H1 (cell line): ENCODE data around the gene AZI2. TPM values are rescaled to one million over a fixed set of nuclear protein-coding genes. Genes with fewer than 3 reads are reported as not detected.

ENCODE experiments used
- CHD7 ChIP-seq: fragments of 300-600 bp; sonication (generic); IDR thresholded peaks from 2 replicates; pipeline ENCODE4 v1.7.1; 2012; ENCODE audit warnings: low read length, moderate library complexity, mild to moderate bottlenecking, inconsistent platforms; ENCODE audit not compliant: insufficient replicate concordance
- CTCF ChIP-seq, 3 experiments: IDR thresholded peaks; 1 replicate in 2 of 3; 2 replicates in 1 of 3; pipeline versions ENCODE4 v1.5.1 to v1.6.1; 2011; ENCODE audit warnings: low read length in 3 of 3, mild to moderate bottlenecking in 3 of 3, inconsistent platforms in 2 of 3, low read depth in 1 of 3, moderate library complexity in 1 of 3; ENCODE audit not compliant: insufficient read depth in 1 of 3; ENCODE audit errors: control extremely low read depth in 1 of 3
- EP300 ChIP-seq, 2 experiments: IDR thresholded peaks; 1 replicate in 1 of 2; 2 replicates in 1 of 2; pipeline ENCODE4 v1.6.1; 2011 to 2012; ENCODE audit warnings: low read depth in 2 of 2, low read length in 2 of 2, mild to moderate bottlenecking in 2 of 2, borderline replicate concordance in 1 of 2, inconsistent platforms in 1 of 2, moderate library complexity in 1 of 2
- MAFK ChIP-seq: IDR thresholded peaks from 2 replicates; pipeline ENCODE4 v1.6.1; 2012; ENCODE audit warnings: low read depth, mild to moderate bottlenecking, improper control_type of control experiment, low read length
- SAP30 ChIP-seq: fragments of 300-600 bp; sonication (generic); IDR thresholded peaks from 2 replicates; pipeline ENCODE4 v1.7.1; 2012; ENCODE audit warnings: low read length, moderate library complexity, mild to moderate bottlenecking, inconsistent platforms; ENCODE audit not compliant: insufficient read depth, insufficient replicate concordance
- SIX5 ChIP-seq: IDR thresholded peaks from 2 replicates; pipeline ENCODE4 v1.6.1; 2011; ENCODE audit warnings: mild to moderate bottlenecking, low read depth, low read length
- SP4 ChIP-seq: IDR thresholded peaks from 2 replicates; pipeline ENCODE4 v1.6.1; 2012; ENCODE audit warnings: low read length, inconsistent platforms
- TAF7 ChIP-seq: optimal IDR thresholded peaks from 2 replicates; pipeline ENCODE3; 2011; ENCODE audit warnings: low read depth, mild to moderate bottlenecking, inconsistent platforms, low read length, moderate library complexity, borderline replicate concordance
- polyA plus RNA-seq, 7 experiments: library from polyadenylated mRNA; depleted of rRNA in 3 of 7; stranded (reverse) in 5 of 7; unstranded in 2 of 7; fragments of >200 nt in 5 of 7; fragments of 200-250 nt in 2 of 7; gene quantifications; 1 replicate in 5 of 7; 2 replicates in 1 of 7; 4 replicates in 1 of 7; pipeline versions ENCODE4 v1.2.1 to v1.2.3, GENCODE V29; 2011 to 2013; ENCODE audit warnings: missing spikeins in 2 of 7, mixed read lengths in 2 of 7
- total RNA-seq: library from RNA; stranded (reverse); fragmentation: NEBNext Ultra II Directional; extraction: Animal tissue kit (Norgen Biotek cat#: 25700); gene quantifications from 2 replicates; pipeline ENCODE4 v1.2.1, GENCODE V29; 2021

AZI2 gene
- total and polyA plus RNA-seq, 2 of the 8 experiments (the other 6 are each of a cell fraction or from before 2014, with no cell fraction given), result 17.4 to 39.2 TPM

GRCh38 chr3:28287046-28287445 lies 61.6 kb downstream of the AZI2 start (continued):
- TF ChIP-seq CHD7 (no peak), TAF7 (no peak), EP300 (IDR thresholded peaks at IDR 0.05; ENCODE audit: borderline replicate concordance in 1 of 2, low read depth in 2 of 2, low read length in 2 of 2) (no peak), SIX5 (no peak), MAFK (no peak), CTCF (IDR thresholded peaks at IDR 0.05; ENCODE audit: control extremely low read depth in 1 of 3, insufficient read depth in 1 of 3, low read depth in 1 of 3, low read length in 3 of 3) (no peak), SAP30 (no peak), SP4 (no peak)
